HG03108 (cell line): ENCODE measurements around the gene GKAP1.
A peak's percentile ranks its signal among the peaks of the same experiment; 100 is the strongest.
"Not testable (repeated sequence)": the region's sequence is repeated elsewhere in the genome, so short reads cannot be mapped to it uniquely, and the experiment has no call there.

Source experiments
- ATAC-seq: cut with Tn5 transposase; IDR thresholded peaks from one replicate; pipeline ENCODE4 v1.9.1; 2021; ENCODE audit warnings: moderate library complexity; ENCODE audit not compliant: unreplicated experiment

The GKAP1 gene

GRCh38 chr9:83817356-83818278, at the start of gene GKAP1:
GKAP1 (minus strand) TSS chr9:83817769; CDS start chr9:83806517, 11,252 bp downstream.
- ATAC-seq: peak; percentile 70

GRCh38 chr9:83849895-83850294, 32.3 kb upstream of the GKAP1 start:
- not testable (repeated sequence) for ATAC-seq

- not testable (repeated sequence) for ATAC-seq
Observed at GRCh38 chr9:83837070-83837643, 19.6 kb upstream of the GKAP1 start.

- ATAC-seq: not testable (repeated sequence)
Observed at GRCh38 chr9:83830426-83831071, 13.0 kb upstream of the GKAP1 start.

GRCh38 chr9:83824986-83825623, 7.5 kb upstream of the GKAP1 start:
- ATAC-seq: not testable (repeated sequence)

GRCh38 chr9:83817011-83817355, 586 bp downstream of the GKAP1 start:
- ATAC-seq: peak; percentile 5

- not testable (repeated sequence) for ATAC-seq
Observed at GRCh38 chr9:83815120-83815519, 2.4 kb downstream of the GKAP1 start.

- not testable (repeated sequence) for ATAC-seq
Observed at GRCh38 chr9:83809213-83809612, 8.4 kb downstream of the GKAP1 start.

GRCh38 chr9:83804454-83804853, 13.1 kb downstream of the GKAP1 start:
- ATAC-seq: not testable (repeated sequence)

- ATAC-seq: not testable (repeated sequence)
Observed at GRCh38 chr9:83803941-83804340, 13.6 kb downstream of the GKAP1 start.

- ATAC-seq: no peak
Observed at GRCh38 chr9:83800236-83801033, 17.1 kb downstream of the GKAP1 start.

- no peak for ATAC-seq
Observed at GRCh38 chr9:83794051-83794450, 23.5 kb downstream of the GKAP1 start.

- ATAC-seq: no peak
Observed at GRCh38 chr9:83792746-83793145, 24.8 kb downstream of the GKAP1 start.

- ATAC-seq: no peak
Observed at GRCh38 chr9:83778164-83778563, 39.4 kb downstream of the GKAP1 start.

- ATAC-seq: no peak
Observed at GRCh38 chr9:83775932-83776331, 41.6 kb downstream of the GKAP1 start.

- no peak for ATAC-seq
Observed at GRCh38 chr9:83772860-83773259, 44.7 kb downstream of the GKAP1 start.

GRCh38 chr9:83765376-83765775, 52.2 kb downstream of the GKAP1 start:
- no peak for ATAC-seq

GRCh38 chr9:83754383-83754977, 63.1 kb downstream of the GKAP1 start:
- peak; percentile 68 for ATAC-seq

- no peak for ATAC-seq
Observed at GRCh38 chr9:83749706-83750105, 67.9 kb downstream of the GKAP1 start.

- ATAC-seq: no peak
Observed at GRCh38 chr9:83744206-83744605, 73.4 kb downstream of the GKAP1 start.
